Raji (cell line): ENCODE results near the gene DGAT2.

ENCODE experiments used
- POLR2A ChIP-seq: IDR thresholded peaks from 2 replicates; pipeline ENCODE4 v1.6.1; 2011; ENCODE audit warnings: low read depth, low read length, control low read depth; ENCODE audit not compliant: insufficient read depth

The DGAT2 gene

GRCh38 chr11:75771646-75772410, 3.2 kb downstream of the DGAT2 start:
- no peak for TF ChIP-seq POLR2A

DNA sequence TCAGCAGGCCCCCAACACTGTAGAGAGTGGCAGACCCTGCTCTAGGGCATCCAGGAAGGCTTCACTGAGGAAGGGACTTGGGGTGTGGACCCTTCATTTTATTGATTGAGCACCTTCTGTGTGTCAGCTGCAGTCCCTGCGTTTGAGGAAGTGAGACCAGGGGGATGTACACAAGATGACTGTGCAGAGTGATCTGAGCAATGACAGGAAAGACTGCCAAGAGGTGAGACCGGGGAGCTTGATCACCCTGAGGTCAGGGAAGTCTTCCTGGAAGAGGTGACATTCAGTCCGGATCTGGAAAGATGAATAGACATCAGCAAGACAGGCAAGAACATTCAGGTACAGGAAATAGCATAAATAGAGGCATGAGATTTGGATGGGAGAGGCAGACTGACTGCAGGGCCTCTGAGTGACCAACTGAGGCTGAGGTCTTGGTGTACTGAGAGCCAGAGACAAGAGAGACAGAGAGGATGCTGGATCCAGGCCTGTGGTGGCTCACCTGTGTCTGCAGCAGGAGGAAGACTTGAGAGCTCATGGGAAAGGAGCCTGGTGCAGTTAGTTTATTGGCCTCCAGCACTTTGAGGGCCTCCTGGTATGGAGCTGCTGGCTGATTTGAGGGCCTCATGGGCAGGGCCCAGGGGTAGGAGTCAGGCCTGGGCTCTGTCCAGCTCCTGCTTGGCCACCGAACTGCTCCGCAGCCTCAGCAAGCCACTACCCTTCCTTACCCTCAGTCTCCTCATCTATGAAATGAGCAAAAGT, 5.2 kb downstream of the DGAT2 start:
- no peak for TF ChIP-seq POLR2A

GRCh38 chr11:75775056-75775455, 6.5 kb downstream of the DGAT2 start:
- TF ChIP-seq POLR2A, result no peak

DNA sequence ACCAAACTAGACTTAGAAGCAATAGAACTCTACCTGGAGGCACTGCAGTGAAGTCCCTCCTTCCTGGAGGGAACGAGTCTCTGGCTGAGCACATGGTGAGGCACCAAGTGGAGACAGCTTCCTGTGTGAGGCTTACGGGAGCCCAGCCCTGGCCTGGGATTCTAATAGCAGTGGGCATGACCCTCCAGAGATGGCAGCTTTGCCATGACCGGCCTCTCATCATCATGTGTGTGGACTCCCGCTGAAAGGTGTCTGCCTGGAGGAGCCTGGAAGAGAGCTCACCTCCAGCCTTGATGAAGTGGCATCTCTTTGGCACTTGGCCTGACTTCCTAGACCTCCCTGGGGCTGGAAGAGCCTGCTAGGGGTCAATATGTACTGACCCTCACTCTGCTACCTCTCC, 8.0 kb downstream of the DGAT2 start:
- TF ChIP-seq POLR2A, result no peak

GRCh38 chr11:75777461-75778110, 9.0 kb downstream of the DGAT2 start:
- TF ChIP-seq POLR2A, result no peak

GRCh38 chr11:75778962-75779361, 10.4 kb downstream of the DGAT2 start:
- no peak for TF ChIP-seq POLR2A

DNA sequence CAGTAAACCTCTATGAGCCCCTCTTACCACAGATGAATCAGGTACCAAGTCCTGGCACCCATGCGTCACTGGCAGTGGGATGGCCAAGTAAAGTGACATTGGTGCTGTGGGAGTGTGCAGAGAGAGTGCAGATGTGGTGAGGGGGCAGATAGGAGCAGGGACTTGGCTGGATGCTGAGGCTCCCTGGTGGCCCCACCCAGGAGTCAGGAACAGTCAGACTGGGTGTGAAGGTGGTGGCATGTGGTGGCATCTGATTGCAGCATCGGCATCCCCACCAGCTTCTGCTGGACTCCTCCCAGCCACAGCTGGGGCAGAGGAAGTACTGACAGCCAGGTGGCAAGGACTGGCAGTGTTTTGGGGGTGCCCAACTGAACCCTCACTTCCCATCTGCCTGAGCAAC, 11.4 kb downstream of the DGAT2 start:
- no peak for TF ChIP-seq POLR2A

- no peak for TF ChIP-seq POLR2A
Measured at GRCh38 chr11:75780888-75781287, 12.3 kb downstream of the DGAT2 start.

DNA sequence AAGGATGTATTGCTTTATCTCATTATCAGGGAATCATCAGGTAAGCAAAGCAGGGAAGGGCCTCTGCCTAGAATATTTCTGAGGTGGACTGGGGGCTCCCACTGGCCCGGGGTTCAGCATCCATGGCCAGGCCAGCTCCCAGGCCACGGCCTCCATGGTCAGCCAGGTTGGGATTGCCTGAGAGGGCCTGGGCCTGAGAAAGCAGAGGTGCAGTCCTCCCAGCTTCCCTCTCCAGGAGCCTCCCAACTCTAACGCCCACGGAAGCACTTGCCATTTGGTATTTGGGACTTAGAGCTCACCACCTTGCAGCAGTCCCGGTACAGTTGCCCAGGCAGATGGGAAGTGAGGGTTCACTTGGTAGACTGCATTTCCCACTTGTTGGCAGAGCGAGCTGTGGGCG, 12.7 kb downstream of the DGAT2 start:
- TF ChIP-seq POLR2A, result no peak

DNA sequence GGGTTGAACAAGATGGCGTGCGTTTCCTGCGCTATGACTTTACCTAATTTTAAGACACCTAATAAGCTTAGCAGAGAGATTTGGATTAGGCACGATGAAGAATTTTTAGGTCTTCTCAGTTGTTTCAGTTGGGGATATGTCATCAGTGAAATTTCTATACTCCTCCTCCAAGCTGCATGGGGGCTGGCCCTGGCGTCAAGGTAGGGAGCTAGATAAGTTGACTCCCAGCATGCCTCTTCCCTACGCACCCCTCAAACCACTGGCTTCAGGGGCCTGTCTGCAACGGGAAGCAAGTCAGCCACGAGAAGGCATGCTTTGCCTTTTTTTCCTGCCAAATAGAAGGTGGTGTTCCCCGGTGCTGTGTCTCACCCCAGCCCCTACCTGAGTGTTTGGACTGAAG, 13.3 kb downstream of the DGAT2 start:
- TF ChIP-seq POLR2A, result no peak

DNA sequence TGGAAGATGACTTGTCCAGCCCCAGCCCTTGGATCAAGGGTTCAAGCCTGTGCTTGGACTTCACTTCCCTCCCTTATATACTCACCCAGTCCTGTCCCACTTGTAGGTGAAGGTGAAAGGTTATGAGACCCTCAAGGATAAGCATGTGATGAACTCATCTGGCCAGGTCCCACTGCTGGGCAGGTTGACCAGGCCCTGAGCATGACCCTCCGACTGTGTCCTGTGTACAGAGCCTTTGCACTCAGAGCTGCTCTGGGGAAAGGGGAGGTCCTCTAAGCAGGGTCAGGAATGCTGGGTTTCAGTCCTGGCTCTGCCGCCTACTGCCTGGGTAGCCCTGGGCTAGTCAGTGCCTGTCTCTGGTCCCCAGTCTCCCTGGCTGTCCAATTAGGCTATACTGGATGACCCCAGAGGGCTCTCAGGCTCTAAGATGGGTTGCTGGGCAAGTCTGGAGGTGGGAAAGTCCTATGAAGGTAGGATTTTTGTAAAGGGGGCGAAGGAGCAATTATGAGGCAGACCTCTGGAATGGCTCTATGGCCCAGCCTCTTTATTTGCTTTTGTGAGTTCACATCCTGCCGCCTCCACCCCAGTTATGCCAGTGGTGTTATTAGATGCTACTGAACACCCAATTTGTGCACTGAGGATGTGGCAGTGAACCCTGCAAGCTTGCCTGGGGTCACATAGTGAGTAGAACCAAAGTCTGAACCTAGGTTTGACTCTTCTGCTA, 14.1 kb downstream of the DGAT2 start:
- TF ChIP-seq POLR2A, result no peak

DNA sequence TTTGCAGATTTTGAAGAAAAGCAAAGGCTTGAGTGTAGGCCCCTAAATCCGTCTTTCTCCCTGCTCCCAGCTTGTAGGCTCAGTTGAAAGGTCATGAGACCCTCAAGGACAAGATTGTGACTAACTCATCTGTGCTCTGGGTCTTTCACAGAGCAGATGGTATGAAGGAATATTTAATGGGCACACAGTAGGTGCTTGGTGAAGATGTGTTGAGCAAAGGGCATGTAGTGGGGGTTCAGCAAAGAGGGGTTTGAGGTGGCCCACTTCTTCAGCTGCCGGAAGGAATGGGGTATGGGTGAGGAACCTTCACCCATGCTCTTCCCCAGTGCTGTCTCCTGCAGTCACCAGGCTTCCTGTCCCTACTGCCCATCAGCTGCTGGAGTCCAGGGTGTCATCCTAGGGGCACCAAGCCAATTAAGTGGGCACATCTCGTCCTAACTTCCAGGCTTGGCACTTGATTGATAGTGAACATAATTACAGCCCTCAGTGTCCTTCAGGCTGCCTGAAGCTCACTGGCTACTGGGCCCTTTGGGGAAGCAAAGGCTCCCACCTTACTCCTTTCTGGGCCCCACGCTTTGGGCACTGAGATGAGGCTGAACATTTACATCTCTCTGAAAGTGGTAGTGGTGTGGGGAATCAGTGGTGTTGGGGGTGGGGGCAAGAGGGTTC, 15.0 kb downstream of the DGAT2 start:
- no peak for TF ChIP-seq POLR2A

GRCh38 chr11:75784085-75784478, 15.5 kb downstream of the DGAT2 start:
- TF ChIP-seq POLR2A, result no peak

- TF ChIP-seq POLR2A, result no peak
Measured at GRCh38 chr11:75784506-75784905, 15.9 kb downstream of the DGAT2 start.

DNA sequence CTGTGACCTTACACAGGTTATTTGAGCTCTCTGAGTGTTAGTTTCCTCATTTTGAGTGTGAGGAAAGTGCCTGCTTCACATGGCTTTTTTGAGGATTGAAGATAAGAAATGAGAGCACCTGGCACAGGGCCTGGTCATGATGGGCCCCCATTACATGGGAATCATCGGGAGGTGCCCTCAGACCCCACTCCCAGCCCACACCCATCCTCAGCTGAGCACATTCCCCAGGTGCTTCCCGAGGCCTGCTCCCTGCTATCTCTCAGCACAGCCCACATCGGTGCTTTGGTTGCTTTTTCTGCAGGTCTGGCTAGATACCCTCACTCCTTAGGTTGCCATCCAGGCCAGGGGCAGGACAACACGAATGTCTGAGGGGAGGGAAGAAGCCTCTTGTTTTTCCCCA, 16.6 kb downstream of the DGAT2 start:
- TF ChIP-seq POLR2A, result no peak

GRCh38 chr11:75786101-75786736, 17.6 kb downstream of the DGAT2 start:
- no peak for TF ChIP-seq POLR2A
